OCI-M1 (cell line): Measurements from ENCODE around the gene INSC.

Experiments
- DNase-seq: peaks from one replicate; lab custom pipeline; 2025; lab: John Stamatoyannopoulos, UW

Gene INSC

DNA sequence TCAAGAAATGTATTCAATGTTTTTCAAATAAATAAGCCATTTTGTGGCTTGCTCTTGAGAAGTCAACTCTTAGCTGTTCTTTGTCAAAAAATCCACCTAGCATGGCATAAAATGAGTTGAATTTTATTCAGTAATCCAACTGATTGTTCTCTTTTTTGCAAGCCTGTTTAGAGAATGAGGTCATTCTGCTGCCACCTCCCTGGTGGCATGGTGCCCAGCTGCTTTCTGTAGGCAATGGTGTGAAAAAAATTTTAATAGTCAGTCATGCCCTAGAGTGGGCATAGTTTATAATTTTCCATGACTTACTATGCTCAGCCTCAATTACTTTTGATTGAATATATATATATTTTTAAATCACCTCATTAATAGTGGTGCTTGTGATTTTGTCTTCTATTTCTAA lies 177.2 kb downstream of the INSC start:
- DNase-seq, result no peak

DNA sequence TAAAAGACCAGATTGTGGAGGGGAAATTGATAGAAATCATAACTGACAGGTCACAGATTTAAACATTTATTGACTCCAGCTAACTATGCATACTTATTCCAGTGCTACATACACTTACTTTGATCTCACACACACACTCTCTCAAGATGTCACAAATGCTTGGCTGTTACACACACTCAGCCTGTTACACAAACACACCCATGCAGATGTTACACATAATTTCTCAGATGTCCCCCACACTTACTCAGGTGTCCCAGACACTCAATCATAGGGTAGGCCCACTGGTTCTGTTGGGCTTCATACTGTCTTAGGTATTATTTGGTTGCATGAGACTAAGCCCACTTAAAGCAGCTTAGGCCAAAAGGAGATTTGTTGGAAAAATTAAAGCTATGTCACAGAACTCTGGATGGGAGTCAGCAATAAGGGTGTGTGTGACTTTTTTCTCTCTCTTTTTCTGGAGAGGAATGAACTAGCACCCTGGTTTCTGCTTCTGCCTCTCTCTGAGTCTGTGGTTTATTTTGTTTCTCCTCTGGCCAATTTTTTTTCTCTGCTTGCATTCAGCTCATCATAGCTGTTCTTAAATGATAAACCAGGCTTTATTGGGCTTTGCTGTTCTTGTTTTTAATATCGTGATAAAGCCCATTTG lies 179.4 kb downstream of the INSC start:
- DNase-seq, result no peak

GRCh38 chr11:15295695-15296094 lies 181.0 kb downstream of the INSC start:
- no peak for DNase-seq
